HepG2 (cell line): Measurements from ENCODE around the gene C11orf21. TPM values are rescaled to one million over a fixed set of nuclear protein-coding genes. Genes with fewer than 3 reads are reported as not detected.
A peak's percentile ranks its signal among the peaks of the same experiment; 100 is the strongest.

Experiments
- ATAC-seq: fragments of 200-7000 bp; cut with Tn5 transposase; 3 replicates; pipeline ENCODE4 v1.9.1; 2020; ENCODE audit warnings: mild to moderate bottlenecking, moderate library complexity
- BruUV-seq: library from RNA; stranded (reverse); fragments of 400-500 nt; replicated peaks from 2 replicates; lab custom pipeline; 2021; lab: Mats Ljungman, UMichigan
- CTCF ChIA-PET: fragments of 300-600 bp; formaldehyde crosslinking; extraction: SDS; loops from one replicate; lab custom pipeline; 2021; ENCODE audit warnings: low total read pairs, inconsistent platforms, low intra/inter-chr PET ratio; lab: Yijun Ruan, JAX
- POLR2A ChIA-PET: fragments of 350-600 bp; sonication (Branson Sonifier 250); formaldehyde crosslinking; loops from one replicate; lab custom pipeline; 2020; ENCODE audit warnings: antibody characterized with exemption, inconsistent platforms; lab: Yijun Ruan, JAX
- DNase-seq: peaks from one replicate; pipeline ENCODE4 v3.0.0-alpha.2; 2015; ENCODE audit warnings: low spot score
- FAIRE-seq: peaks from 3 replicates; lab custom pipeline; 2011; peaks lifted over from hg19 to GRCh38; lab: Jason Lieb, UNC
- H2AFZ ChIP-seq: one replicate; pipeline ENCODE4 v1.6.1; 2011; ENCODE audit warnings: low read length, inconsistent platforms
- H3K27ac ChIP-seq: fragments of 300-600 bp; 3 replicates; pipeline ENCODE4 v1.8.0; 2011; ENCODE audit warnings: mixed run types, mild to moderate bottlenecking, mixed read lengths, low read length, inconsistent platforms; ENCODE audit not compliant: insufficient read depth; ENCODE audit errors: extremely low read length
- H3K27me3 ChIP-seq, 2 experiments: fragments of 200-600 bp in 1 of 2; 2 replicates in 1 of 2; 3 replicates in 1 of 2; pipeline versions ENCODE4 v1.6.0 to v1.8.0; 2011; ENCODE audit warnings: low read length in 2 of 2, mild to moderate bottlenecking in 2 of 2, moderate library complexity in 2 of 2, inconsistent platforms in 1 of 2; ENCODE audit not compliant: insufficient read depth in 2 of 2, control insufficient read depth in 1 of 2
- H3K36me3 ChIP-seq, 2 experiments: fragments of 200-600 bp in 1 of 2; replicated peaks in 1 of 2; 2 replicates in 1 of 2; 3 replicates in 1 of 2; pipeline versions ENCODE4 v1.5.1 to v1.8.0; 2011; ENCODE audit warnings: low read length in 2 of 2, inconsistent platforms in 1 of 2; ENCODE audit not compliant: insufficient read depth in 2 of 2, control insufficient read depth in 1 of 2
- H3K4me1 ChIP-seq: 2 replicates; pipeline ENCODE4 v1.5.1; 2012; ENCODE audit warnings: low read length, inconsistent platforms; ENCODE audit not compliant: insufficient read depth
- H3K4me2 ChIP-seq: 2 replicates; pipeline ENCODE4 v1.6.0; 2011; ENCODE audit warnings: low read depth, low read length, inconsistent platforms
- H3K4me3 ChIP-seq, 3 experiments: fragments of 200-600 bp in 1 of 3; sonication (generic), shearing (Covaris generic) in 1 of 3; replicated peaks in 1 of 3; 2 replicates each; pipeline ENCODE4 v1.5.1; 2011 to 2016; ENCODE audit warnings: low read length in 3 of 3, inconsistent platforms in 2 of 3, low read depth in 2 of 3, mild to moderate bottlenecking in 2 of 3, control low read depth in 1 of 3, mixed read lengths in 1 of 3; ENCODE audit not compliant: insufficient read depth in 1 of 3
- H3K79me2 ChIP-seq: one replicate; pipeline ENCODE4 v1.6.1; 2011; ENCODE audit warnings: low read length, inconsistent platforms; ENCODE audit not compliant: insufficient read depth
- H3K9ac ChIP-seq: 2 replicates; pipeline ENCODE4 v1.6.0; 2011; ENCODE audit warnings: mild to moderate bottlenecking, low read depth, low read length, inconsistent platforms; ENCODE audit not compliant: insufficient read depth
- H3K9me3 ChIP-seq: 2 replicates; pipeline ENCODE4 v1.5.1; 2012; ENCODE audit warnings: mild to moderate bottlenecking, low read length
- H4K20me1 ChIP-seq: 2 replicates; pipeline ENCODE4 v1.6.0; 2011; ENCODE audit warnings: inconsistent platforms, mild to moderate bottlenecking, low read length, moderate library complexity; ENCODE audit not compliant: insufficient read depth
- HDAC2 ChIP-seq: sonication (generic); formaldehyde crosslinking; IDR thresholded peaks from 2 replicates; pipeline ENCODE4 v1.4.0; 2020; ENCODE audit warnings: missing genetic modification reagents
- ZNF431 ChIP-seq: sonication (generic); formaldehyde crosslinking; IDR thresholded peaks from 2 replicates; pipeline ENCODE4 v1.9.0; 2022; ENCODE audit warnings: missing genetic modification reagents, low read depth, mild to moderate bottlenecking, borderline replicate concordance
- ZNF501 ChIP-seq: sonication (generic); formaldehyde crosslinking; IDR thresholded peaks from 2 replicates; pipeline ENCODE4 v1.5.1; 2020; ENCODE audit warnings: mild to moderate bottlenecking, moderate library complexity, missing genetic modification reagents
- ZNF75D ChIP-seq: sonication (generic); formaldehyde crosslinking; IDR thresholded peaks from 2 replicates; pipeline ENCODE4 v1.8.1; 2023; ENCODE audit warnings: missing genetic modification reagents, mild to moderate bottlenecking, borderline replicate concordance
- WGBS: methylation state at CpG from one replicate; pipeline ENCODE4 v1.1.6; 2017; ENCODE audit warnings: low lambda C conversion rate; 5-methylcytosine and 5-hydroxymethylcytosine counted together
- in situ Hi-C: cut with HindIII; loops from 2 replicates; pipeline ENCODE4 v1.10.0; 2017; ENCODE audit warnings: low pct_unique_long_range_greater_than_20kb; ENCODE audit not compliant: extremely low pct_ligation_motif_present
- intact Hi-C: fragments of 100-400 bp; cut with micrococcal nuclease; formaldehyde crosslinking; loops from one replicate; pipeline ENCODE4 v1.10.0; 2022; ENCODE audit not compliant: unreplicated experiment
- polyA plus RNA-seq, 8 experiments: library from polyadenylated mRNA; depleted of rRNA in 3 of 8; stranded (reverse) in 7 of 8; unstranded in 1 of 8; fragments of >200 nt; fragmentation: Illumina TruSeq in 4 of 8; extraction: Trizol in 4 of 8; gene quantifications; 2 replicates each; pipeline versions ENCODE4 v1.2.1 to v1.2.3, GENCODE V29; 2011 to 2016; ENCODE audit warnings: low read depth in 4 of 8, missing spikeins in 1 of 8, mixed read lengths in 1 of 8; ENCODE audit not compliant: insufficient read depth in 1 of 8
- total RNA-seq, 5 experiments: library from RNA; depleted of rRNA; stranded (reverse); fragments of >200 nt; fragmentation: Illumina TruSeq; extraction: Trizol; gene quantifications; 2 replicates each; pipeline ENCODE4 v1.2.3, GENCODE V29; 2016; ENCODE audit warnings: low read depth in 1 of 5
- TF ChIP-seq, protein P1 (sequence below): sonication (generic); formaldehyde crosslinking; IDR thresholded peaks from 2 replicates; pipeline ENCODE4 v1.5.1; 2020; ENCODE audit warnings: missing genetic modification reagents, mild to moderate bottlenecking, borderline replicate concordance
- TF ChIP-seq, protein P2 (sequence below): sonication (generic); formaldehyde crosslinking; IDR thresholded peaks from 2 replicates; pipeline ENCODE4 v1.4.0; 2020; ENCODE audit warnings: missing genetic modification reagents
- TF ChIP-seq, protein P3 (sequence below): sonication (generic); formaldehyde crosslinking; IDR thresholded peaks from 2 replicates; pipeline ENCODE4 v1.4.0; 2020; ENCODE audit warnings: mild to moderate bottlenecking, missing genetic modification reagents

The C11orf21 gene
- total and polyA plus RNA-seq, 2 of the 13 experiments (the other 11 are each of a cell fraction or from before 2014, with no cell fraction given), result 0.08 TPM; not detected in 1

DNA sequence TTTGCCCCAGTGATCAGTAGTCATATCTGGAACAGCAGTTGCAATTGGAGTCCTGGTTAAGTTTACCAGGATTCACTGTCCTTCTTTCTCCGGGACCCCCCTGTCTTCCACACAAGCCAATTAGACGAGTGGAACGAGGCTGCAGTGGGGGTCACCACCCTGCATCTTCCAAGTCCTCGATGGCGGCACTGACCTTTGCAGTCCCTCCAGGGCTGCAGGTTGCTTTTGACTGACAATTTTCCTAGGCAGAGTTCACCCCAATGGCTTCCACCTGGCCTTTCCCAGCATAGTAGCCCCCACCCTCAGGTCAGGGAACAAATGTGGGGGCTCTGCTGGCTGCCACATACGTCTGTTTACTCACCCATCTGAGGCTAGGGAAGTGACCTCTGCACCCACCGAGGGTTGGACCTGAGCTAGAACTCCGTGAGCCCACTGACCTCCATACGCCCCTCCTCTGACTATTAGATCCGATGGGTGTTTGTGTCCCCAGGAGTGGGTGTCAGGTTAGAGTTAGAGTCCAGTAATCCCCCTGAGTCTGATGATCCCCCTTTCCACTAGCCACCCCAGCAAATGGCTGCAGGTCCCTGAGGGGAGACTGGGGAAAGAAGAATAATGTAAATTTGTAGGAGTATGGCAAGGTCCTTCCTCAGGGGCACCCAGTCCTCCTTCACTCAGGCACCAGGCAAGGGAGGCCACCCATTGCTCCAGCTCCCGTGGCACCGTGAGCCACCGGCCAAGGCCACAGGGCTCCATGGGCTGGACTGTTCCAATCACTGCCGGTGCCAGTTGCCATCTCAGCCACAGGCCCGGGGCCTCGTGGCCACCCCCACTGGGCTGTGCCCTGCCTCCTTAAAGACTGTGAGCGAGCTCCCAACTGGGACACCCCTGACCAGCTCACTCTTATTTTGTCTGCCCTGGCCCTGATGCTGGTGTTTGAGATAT, 5.5 kb downstream of the C11orf21 start:
- DNase-seq, result no peak
- no TSS peak for BruUV-seq
- H3K4me1 ChIP-seq, result peaks cover 7% of the 10 kb centered on the region
- no peak overlapping the region for H3K9ac ChIP-seq
- TF ChIP-seq ZNF431 (CRISPR knock-in tag) (no peak), ZNF75D (CRISPR knock-in tag) (no peak), ZNF501 (CRISPR knock-in tag) (no peak), HDAC2 (CRISPR knock-in tag) (no peak)
- TF ChIP-seq, protein P1, sequence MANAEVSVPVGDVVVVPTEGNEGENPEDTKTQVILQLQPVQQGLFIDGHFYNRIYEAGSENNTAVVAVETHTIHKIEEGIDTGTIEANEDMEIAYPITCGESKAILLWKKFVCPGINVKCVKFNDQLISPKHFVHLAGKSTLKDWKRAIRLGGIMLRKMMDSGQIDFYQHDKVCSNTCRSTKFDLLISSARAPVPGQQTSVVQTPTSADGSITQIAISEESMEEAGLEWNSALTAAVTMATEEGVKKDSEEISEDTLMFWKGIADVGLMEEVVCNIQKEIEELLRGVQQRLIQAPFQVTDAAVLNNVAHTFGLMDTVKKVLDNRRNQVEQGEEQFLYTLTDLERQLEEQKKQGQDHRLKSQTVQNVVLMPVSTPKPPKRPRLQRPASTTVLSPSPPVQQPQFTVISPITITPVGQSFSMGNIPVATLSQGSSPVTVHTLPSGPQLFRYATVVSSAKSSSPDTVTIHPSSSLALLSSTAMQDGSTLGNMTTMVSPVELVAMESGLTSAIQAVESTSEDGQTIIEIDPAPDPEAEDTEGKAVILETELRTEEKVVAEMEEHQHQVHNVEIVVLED, result no peak
- TF ChIP-seq, protein P2, sequence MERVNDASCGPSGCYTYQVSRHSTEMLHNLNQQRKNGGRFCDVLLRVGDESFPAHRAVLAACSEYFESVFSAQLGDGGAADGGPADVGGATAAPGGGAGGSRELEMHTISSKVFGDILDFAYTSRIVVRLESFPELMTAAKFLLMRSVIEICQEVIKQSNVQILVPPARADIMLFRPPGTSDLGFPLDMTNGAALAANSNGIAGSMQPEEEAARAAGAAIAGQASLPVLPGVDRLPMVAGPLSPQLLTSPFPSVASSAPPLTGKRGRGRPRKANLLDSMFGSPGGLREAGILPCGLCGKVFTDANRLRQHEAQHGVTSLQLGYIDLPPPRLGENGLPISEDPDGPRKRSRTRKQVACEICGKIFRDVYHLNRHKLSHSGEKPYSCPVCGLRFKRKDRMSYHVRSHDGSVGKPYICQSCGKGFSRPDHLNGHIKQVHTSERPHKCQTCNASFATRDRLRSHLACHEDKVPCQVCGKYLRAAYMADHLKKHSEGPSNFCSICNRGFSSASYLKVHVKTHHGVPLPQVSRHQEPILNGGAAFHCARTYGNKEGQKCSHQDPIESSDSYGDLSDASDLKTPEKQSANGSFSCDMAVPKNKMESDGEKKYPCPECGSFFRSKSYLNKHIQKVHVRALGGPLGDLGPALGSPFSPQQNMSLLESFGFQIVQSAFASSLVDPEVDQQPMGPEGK (CRISPR knock-in tag), result peak; percentile 20; the same call in 1 of the 2 replicates
- TF ChIP-seq, protein P3, sequence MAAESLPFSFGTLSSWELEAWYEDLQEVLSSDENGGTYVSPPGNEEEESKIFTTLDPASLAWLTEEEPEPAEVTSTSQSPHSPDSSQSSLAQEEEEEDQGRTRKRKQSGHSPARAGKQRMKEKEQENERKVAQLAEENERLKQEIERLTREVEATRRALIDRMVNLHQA (CRISPR knock-in tag), result no peak
- TF ChIP-seq, all 625 proteins: peak for 1
- ATAC-seq (no peak), FAIRE-seq (no peak)
- ChIA-PET POLR2A (interaction anchor here (1.1 kb wide), 1 partner anchor 102 kb away, joined by 4 read pairs; no protein-coding TSS in a partner anchor), CTCF (interaction anchor here (1.3 kb wide), 1 partner anchor 98 kb away, joined by 3 read pairs; no protein-coding TSS in a partner anchor)
- Histone ChIP-seq H3K27me3 (peaks cover 0 to 17% of the 10 kb centered on the region in 2 experiments; a peak in 2 of 5 replicates), H3K79me2 (no peaks in the 10 kb centered on the region), H2AFZ (no peak overlapping the region), H3K27ac (no peak overlapping the region), H4K20me1 (no peaks in the 10 kb centered on the region), H3K4me2 (no peak overlapping the region), H3K36me3 (no peaks in the 10 kb centered on the region), H3K9me3 (no peaks in the 10 kb centered on the region), H3K4me3 (no peak overlapping the region)
- in situ Hi-C loops, result loop anchor here (5.0 kb wide), 1 partner anchor 99 kb away; no protein-coding TSS in a partner anchor
- intact Hi-C loops, result no loop called here
- 35% methylated on average over 11 of the region's 17 CpGs for WGBS
